ENCODE results near the gene ACKR3.

Gene ACKR3

GRCh38 chr2:236587861-236588815 is 18.5 kb downstream of the ACKR3 start:
- DNase-seq: no peak

- DNase-seq: no peak
These were observed 19.4 kb downstream of the ACKR3 start for GRCh38 chr2:236588932-236589592.

GRCh38 chr2:236590846-236591245 is 21.2 kb downstream of the ACKR3 start:
- DNase-seq: no peak

GRCh38 chr2:236592821-236593220 is 23.2 kb downstream of the ACKR3 start:
- no peak for DNase-seq

- DNase-seq: no peak
These were observed 23.9 kb downstream of the ACKR3 start for GRCh38 chr2:236593531-236593930.

- DNase-seq: no peak
These were observed 24.3 kb downstream of the ACKR3 start for GRCh38 chr2:236593956-236594355.

- DNase-seq: no peak
These were observed 28.0 kb downstream of the ACKR3 start for GRCh38 chr2:236597629-236598028.

- DNase-seq: no peak
These were observed 29.4 kb downstream of the ACKR3 start for GRCh38 chr2:236599059-236599458.

- DNase-seq: no peak
These were observed 30.5 kb downstream of the ACKR3 start for GRCh38 chr2:236600158-236600557.

GRCh38 chr2:236600892-236601291 is 31.3 kb downstream of the ACKR3 start:
- DNase-seq: no peak

GRCh38 chr2:236601316-236602202 is 31.9 kb downstream of the ACKR3 start:
- DNase-seq: no peak

GRCh38 chr2:236602678-236603077 is 33.1 kb downstream of the ACKR3 start:
- no peak for DNase-seq

- no peak for DNase-seq
These were observed 33.9 kb downstream of the ACKR3 start for GRCh38 chr2:236603361-236604015.

- peak; percentile 7 to 9 for DNase-seq
These were observed 35.1 kb downstream of the ACKR3 start for GRCh38 chr2:236604575-236605344.

GRCh38 chr2:236605345-236605734 is 35.7 kb downstream of the ACKR3 start:
- DNase-seq: no peak

GRCh38 chr2:236606023-236606422 is 36.4 kb downstream of the ACKR3 start:
- DNase-seq: no peak

GRCh38 chr2:236607471-236608187 is 38.0 kb downstream of the ACKR3 start:
- DNase-seq: peak in 1 of 2 experiments; percentile 5

GRCh38 chr2:236608188-236608525 is 38.5 kb downstream of the ACKR3 start:
- no peak for DNase-seq

- no peak for DNase-seq
These were observed 39.1 kb downstream of the ACKR3 start for GRCh38 chr2:236608710-236609109.

GRCh38 chr2:236610991-236611821 is 41.6 kb downstream of the ACKR3 start:
- no peak for DNase-seq
